ENCODE results near the gene POLR3C. TPM values are rescaled to one million over a fixed set of nuclear protein-coding genes. Genes with fewer than 3 reads are reported as not detected.
"Not testable (repeated sequence)": the region's sequence is repeated elsewhere in the genome, so short reads cannot be mapped to it uniquely, and the experiment has no call there.

POLR3C gene, protein sequence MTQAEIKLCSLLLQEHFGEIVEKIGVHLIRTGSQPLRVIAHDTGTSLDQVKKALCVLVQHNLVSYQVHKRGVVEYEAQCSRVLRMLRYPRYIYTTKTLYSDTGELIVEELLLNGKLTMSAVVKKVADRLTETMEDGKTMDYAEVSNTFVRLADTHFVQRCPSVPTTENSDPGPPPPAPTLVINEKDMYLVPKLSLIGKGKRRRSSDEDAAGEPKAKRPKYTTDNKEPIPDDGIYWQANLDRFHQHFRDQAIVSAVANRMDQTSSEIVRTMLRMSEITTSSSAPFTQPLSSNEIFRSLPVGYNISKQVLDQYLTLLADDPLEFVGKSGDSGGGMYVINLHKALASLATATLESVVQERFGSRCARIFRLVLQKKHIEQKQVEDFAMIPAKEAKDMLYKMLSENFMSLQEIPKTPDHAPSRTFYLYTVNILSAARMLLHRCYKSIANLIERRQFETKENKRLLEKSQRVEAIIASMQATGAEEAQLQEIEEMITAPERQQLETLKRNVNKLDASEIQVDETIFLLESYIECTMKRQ
- polyA plus RNA-seq (ENCODE audit: insufficient read length in 12 of 12): 10 to 100 TPM in 10 of 12 donors, not detected in 2; 19.8 to 29.9 (median 21.5) TPM
- long read RNA-seq, donor 1, partial matches to known transcripts: 0 of 4 reads
- long read RNA-seq, donor 1, other reads (novel, unspliced or antisense): 0 of 4 reads
- long read RNA-seq, donor 2, transcript POLR3C-201 (15 exons, 1,851 nt): major isoform, 7 of 7 reads
- long read RNA-seq, donor 2, partial matches to known transcripts: 0 of 7 reads
- long read RNA-seq, donor 2, other reads (novel, unspliced or antisense): 0 of 7 reads
- long read RNA-seq, donor 3, partial matches to known transcripts: 0 of 3 reads
- long read RNA-seq, donor 3, other reads (novel, unspliced or antisense): 0 of 3 reads
- long read RNA-seq, donor 4, partial matches to known transcripts: 0 of 2 reads
- long read RNA-seq, donor 4, other reads (novel, unspliced or antisense): 0 of 2 reads
- long read RNA-seq, donor 5, partial matches to known transcripts: 0 of 2 reads
- long read RNA-seq, donor 5, other reads (novel, unspliced or antisense): 0 of 2 reads
- long read RNA-seq, donor 6, partial matches to known transcripts: 0 of 1 reads
- long read RNA-seq, donor 6, other reads (novel, unspliced or antisense): 0 of 1 reads
- long read RNA-seq, donor 7, partial matches to known transcripts: 0 of 1 reads
- long read RNA-seq, donor 7, other reads (novel, unspliced or antisense): 0 of 1 reads
- long read RNA-seq, donor 8, partial matches to known transcripts: 0 of 4 reads
- long read RNA-seq, donor 8, other reads (novel, unspliced or antisense): 0 of 4 reads
- long read RNA-seq, donor 9: 0 reads
- long read RNA-seq, donor 10, partial matches to known transcripts: 5 of 7 reads
- long read RNA-seq, donor 10, other reads (novel, unspliced or antisense): 0 of 7 reads
- long read RNA-seq, donor 11, partial matches to known transcripts: 0 of 2 reads
- long read RNA-seq, donor 11, other reads (novel, unspliced or antisense): 0 of 2 reads

- peak; percentile 89 for DNase-seq
Observed at GRCh38 chr1:145823565-145824498, at the start of gene POLR3C, which contains the start of gene RNF115. POLR3C (plus strand) TSS chr1:145824200; CDS start chr1:145825777, 1,577 bp downstream. RNF115 (minus strand) TSS chr1:145824095; CDS start chr1:145823873, 222 bp downstream.

DNA sequence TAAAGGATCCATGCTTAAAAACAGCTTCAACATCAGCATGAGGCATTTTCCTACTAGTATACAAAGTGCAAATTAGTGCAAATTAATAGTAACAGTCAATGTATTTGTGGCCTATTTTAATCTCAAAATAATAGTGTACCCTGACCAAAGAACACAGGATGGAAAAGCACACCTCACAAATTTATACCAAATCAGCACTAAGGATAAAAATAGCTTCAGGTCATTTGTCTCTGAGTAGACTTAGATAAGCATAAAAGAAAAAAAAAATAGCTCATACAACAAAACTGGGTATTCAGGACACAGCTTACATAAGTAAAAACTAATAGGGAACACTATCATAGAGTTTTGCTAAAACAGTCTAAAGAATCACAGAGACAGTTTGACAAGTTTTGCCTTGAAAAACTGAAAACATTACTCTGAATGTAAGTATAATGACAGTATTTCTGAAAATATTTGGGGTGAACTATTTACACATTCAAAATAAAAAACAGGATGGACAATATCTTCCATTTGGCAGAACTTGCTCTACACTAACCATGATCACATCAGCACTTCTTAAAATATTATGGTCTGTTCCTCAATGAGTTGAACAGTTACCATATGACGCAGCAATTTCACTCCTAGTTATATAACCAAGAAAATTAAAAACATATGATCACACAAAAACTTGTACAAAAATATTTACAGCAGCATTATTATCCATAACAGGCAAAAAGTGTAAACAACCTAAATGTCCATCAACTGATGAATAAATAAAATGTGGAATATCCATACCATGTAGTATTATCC, 46.4 kb upstream of the POLR3C start:
- DNase-seq: no peak

DNA sequence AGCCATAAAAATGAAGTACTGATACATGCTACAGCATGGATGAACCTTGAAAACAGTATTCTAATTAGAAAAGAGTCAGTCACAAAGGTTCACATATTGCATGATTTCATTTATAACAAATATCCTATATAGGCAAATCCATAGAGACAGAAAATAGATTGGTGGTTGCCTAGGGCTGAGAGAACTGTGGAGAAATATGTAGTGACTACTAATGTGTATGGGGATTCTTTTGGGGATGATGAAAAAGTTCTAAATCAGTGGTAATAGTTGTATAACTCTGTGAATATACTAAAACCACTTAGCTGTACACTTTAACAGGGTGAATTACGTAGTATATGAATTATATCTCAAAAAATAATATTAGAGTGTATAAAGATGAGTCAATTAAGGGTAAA, 45.9 kb upstream of the POLR3C start:
- no peak for DNase-seq

DNA sequence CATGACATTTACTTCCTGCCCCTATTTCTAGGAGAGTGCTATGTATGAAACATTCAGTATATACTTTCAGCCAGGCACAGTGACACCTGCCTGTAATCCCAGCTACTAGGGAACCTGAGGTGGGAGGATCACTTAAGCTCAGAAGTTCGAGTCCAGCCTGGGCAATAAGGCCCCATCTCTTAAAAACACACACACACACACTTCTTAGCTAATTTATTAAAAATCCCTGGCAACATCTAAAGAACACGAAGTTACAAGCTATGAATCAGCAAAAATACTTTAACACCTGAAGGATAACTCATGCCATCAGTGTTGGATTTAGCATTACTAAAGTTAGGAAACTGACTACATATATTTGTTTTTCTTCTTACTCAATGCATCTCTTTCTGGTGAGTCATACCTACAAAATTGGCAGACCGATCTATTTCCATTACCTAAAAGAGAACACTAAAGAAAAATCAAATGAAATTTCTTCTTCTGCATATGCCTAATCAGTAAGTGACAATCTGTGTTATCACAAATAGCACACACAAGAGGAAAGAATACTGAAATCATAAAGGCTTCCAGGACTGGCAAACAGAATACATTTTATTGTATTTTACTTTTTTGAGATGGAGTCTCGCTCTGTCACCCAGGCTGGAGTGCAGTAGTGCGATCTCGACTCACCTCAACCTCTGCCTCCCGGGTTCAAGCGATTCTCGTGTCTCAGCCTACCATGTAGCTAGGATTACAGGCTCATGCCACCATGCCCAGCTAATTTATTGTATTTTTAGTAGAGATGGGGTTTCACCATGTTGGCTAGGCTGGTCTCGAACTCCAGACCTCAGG, 41.5 kb upstream of the POLR3C start:
- peak; percentile 20 for DNase-seq

GRCh38 chr1:145784409-145784808, 39.6 kb upstream of the POLR3C start:
- DNase-seq: no peak

DNA sequence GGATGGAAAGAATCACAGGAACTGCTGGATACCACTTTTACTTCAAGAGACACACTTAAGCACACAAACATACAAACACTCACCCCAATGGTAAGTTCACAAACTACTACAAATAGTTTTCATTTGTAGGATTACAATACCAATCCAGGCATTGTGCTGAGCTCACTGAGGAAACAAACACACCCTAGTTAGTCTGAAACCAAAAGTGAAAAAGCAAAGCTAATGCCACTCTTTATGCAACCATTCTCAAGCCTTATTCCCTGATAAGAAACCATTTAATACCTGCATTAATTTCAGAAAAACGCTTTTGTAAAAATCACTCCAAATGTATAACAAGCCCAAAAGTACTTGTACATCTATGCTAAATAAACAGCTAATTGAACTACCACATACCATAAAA, 38.5 kb upstream of the POLR3C start:
- DNase-seq: no peak

GRCh38 chr1:145786271-145786670, 37.7 kb upstream of the POLR3C start:
- no peak for DNase-seq

GRCh38 chr1:145788580-145788979, 35.4 kb upstream of the POLR3C start:
- no peak for DNase-seq

- DNase-seq: not testable (repeated sequence)
Observed at GRCh38 chr1:145791860-145792259, 32.1 kb upstream of the POLR3C start.

DNA sequence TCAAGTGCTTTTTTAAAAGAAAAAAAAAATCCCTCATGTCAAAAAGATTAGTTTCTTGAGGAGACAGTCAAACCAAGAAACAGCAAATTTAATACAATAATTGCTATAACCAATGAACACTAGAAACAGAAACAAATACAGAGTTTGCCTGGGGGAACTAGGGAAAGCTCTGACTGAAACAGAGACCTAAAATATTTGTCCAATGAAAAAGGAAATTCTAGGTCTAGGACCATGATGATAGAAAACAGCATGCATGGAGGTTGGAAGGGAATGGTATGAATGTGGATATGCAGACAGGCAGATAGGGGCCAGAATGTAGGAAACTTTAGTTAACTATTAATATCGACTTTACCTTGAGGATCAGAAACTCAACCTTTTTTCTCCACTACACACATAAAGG, 31.5 kb upstream of the POLR3C start:
- no peak for DNase-seq

DNA sequence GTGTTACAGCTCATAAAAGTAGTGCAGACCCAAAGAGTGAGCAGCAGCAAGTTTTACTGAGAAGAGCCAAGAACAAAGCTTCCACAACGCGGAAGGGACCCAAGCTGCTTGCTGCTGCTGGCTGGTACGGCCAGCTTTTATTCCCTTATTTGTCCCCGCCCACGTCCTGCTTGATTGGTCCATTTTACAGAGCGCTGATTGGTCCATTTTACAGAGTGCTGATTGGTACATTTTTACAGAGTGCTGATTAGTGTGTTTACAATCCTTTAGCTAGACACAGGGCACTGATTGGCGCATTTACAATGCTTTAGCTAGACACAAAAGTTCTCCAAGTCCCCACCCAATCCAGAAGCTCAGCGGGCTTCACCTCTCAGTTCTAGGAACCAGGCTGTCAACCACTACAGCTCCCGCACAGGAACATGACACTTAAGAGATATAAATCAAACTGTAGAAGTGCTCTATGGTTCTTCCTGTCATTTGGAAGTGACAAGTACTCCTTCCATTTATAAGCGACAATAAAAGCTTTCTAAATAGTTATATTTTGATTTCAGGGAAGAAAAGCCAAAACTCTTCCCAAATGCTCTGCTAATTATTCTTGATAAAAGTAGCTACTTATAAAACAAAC, 28.6 kb upstream of the POLR3C start:
- DNase-seq: no peak

DNA sequence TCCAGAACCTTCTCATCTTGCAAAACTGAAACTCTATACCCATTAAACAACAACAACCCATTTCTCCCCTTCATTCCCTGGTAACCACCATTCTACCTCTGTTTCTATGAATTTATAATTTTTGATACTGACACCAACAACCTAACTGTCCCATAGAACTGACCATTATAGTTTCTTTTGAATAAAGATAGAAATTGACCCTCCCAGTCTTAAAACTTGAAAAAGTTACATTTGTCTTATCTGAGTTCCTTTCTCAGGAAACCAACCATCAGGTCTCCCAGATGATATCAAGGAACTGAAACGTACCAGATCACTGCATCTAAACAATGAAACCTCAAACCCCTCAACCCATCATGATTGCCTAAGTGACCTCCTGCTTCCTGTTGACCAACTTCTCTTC, 27.2 kb upstream of the POLR3C start:
- DNase-seq: no peak

GRCh38 chr1:145799806-145800205, 24.2 kb upstream of the POLR3C start:
- no peak for DNase-seq

DNA sequence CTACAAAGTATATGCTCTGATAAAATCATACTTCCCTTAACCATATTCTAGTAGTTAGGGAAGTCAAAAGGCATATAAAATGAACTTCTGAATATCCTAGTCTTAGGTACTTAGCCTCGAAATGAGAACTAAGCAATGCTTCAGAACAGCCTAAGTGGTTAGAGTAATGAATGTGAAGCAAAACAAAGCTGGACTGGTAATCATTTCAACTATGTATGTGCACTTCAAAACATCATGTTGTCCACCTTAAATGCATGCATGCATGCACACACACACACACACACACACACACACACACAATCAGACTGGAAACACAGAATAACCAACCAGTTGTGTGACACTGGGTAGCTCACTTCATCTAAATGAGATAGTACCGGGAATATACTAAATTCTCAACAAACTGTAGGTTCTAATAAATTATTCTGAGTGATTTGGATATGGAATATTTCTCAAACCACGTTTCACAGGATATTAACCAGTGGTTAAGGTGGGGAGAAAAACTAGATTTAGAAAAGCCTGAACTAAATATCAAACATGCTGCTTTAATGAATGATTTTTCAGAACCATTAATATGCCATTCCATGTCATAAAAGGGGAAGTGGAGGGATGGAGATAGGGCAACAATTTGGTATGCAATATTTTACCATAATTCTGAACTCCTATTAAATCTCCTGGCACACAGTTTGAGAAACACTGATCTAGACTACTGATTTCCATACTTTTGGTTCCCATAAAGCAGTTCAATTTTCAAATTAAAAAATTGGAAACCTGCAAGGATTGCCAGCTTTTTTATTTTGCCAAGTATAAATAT, 19.6 kb upstream of the POLR3C start:
- no peak for DNase-seq

GRCh38 chr1:145805057-145805456, 18.9 kb upstream of the POLR3C start:
- DNase-seq: no peak

DNA sequence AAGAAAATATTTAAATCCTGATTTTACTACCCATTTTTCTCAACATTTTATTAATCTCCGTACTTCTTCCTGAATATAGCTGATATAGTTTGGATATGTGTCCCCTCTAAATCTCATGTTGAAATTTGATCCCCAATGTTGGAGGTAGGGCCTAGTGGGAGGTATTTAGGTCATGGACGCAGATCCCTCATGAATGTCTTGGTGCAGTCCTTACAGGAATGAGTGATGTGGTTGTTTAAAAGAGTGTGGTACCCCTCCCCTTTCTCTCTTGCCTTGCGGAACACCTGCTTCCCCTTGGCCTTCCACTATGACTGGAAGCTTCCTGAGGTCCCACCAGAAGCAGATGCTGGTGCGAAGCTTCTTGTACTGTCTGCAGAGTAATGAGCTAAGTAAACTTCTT, 17.6 kb upstream of the POLR3C start:
- no peak for DNase-seq

- no peak for DNase-seq
Observed at GRCh38 chr1:145806844-145807243, 17.2 kb upstream of the POLR3C start.

Measured in muscle of arm (tissue), 14 donors.